ENCODE measurements around the gene RIMKLB. TPM values are rescaled to one million over a fixed set of nuclear protein-coding genes. Genes with fewer than 3 reads are reported as not detected.

The RIMKLB gene
- total RNA-seq, 1 experiment from 2014 or later = 0.39 TPM

DNA sequence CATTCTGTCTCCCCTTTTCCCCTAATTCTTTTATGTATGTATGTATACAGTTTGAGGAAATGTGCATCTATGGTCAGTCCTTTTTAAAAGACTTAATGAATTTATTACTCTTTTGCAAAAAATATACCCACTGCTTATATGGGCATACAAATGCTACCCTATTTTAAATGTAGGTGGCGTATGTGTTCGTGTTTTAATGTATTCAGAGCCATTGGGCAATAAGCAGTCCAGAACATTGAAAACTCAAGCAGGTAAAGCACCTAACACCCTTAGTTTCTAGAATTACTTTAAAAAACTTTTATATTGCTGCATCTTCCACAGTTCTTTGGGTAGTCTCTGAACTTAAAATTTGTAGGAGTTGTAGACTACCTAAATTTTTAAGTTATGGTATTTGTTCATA, 82.1 kb downstream of the RIMKLB start:
- H3K36me3 ChIP-seq (ENCODE audit: control insufficient read depth in 1 of 2, insufficient read depth in 2 of 2, low read length in 2 of 2) = no peaks in the 10 kb centered on the region
- H3K4me3 ChIP-seq (replicated peaks in 1 of 2; ENCODE audit: low read depth in 1 of 2, low read length in 2 of 2) = no peak overlapping the region
- ChIA-PET CTCF (interaction anchor here (1.0 to 2.3 kb wide), 2 partner anchors 9 to 111 kb away, joined by 3 to 8 read pairs; no protein-coding TSS in a partner anchor), RAD21 (ENCODE audit: low non-redundant PET in 1 of 2, low total read pairs in 2 of 2, uncharacterized antibody in 2 of 2, unreplicated experiment in 2 of 2) (no interaction called here), POLR2A (no interaction called here)
- H3K4me2 ChIP-seq (ENCODE audit: low read length) = no peak overlapping the region
- no peak for TF ChIP-seq JUND (IDR thresholded peaks at IDR 0.05)
- no peak for TF ChIP-seq EZH2phosphoT487 (IDR thresholded peaks at IDR 0.05; ENCODE audit: borderline replicate concordance)
- TF ChIP-seq SIN3A (IDR thresholded peaks at IDR 0.05; ENCODE audit: low read depth) = no peak
- TF ChIP-seq CBX3 (IDR thresholded peaks at IDR 0.05; ENCODE audit: low read depth) = no peak
- TF ChIP-seq, protein P1, sequence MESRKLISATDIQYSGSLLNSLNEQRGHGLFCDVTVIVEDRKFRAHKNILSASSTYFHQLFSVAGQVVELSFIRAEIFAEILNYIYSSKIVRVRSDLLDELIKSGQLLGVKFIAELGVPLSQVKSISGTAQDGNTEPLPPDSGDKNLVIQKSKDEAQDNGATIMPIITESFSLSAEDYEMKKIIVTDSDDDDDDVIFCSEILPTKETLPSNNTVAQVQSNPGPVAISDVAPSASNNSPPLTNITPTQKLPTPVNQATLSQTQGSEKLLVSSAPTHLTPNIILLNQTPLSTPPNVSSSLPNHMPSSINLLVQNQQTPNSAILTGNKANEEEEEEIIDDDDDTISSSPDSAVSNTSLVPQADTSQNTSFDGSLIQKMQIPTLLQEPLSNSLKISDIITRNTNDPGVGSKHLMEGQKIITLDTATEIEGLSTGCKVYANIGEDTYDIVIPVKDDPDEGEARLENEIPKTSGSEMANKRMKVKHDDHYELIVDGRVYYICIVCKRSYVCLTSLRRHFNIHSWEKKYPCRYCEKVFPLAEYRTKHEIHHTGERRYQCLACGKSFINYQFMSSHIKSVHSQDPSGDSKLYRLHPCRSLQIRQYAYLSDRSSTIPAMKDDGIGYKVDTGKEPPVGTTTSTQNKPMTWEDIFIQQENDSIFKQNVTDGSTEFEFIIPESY (IDR thresholded peaks at IDR 0.05; ENCODE audit: extremely low read depth, insufficient replicate concordance, low read length) = no peak
- no peak for TF ChIP-seq SP1 (IDR thresholded peaks at IDR 0.05; ENCODE audit: low read depth)
- TF ChIP-seq, protein P2, sequence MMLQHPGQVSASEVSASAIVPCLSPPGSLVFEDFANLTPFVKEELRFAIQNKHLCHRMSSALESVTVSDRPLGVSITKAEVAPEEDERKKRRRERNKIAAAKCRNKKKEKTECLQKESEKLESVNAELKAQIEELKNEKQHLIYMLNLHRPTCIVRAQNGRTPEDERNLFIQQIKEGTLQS (IDR thresholded peaks at IDR 0.05) = no peak
- TF ChIP-seq, protein P3, sequence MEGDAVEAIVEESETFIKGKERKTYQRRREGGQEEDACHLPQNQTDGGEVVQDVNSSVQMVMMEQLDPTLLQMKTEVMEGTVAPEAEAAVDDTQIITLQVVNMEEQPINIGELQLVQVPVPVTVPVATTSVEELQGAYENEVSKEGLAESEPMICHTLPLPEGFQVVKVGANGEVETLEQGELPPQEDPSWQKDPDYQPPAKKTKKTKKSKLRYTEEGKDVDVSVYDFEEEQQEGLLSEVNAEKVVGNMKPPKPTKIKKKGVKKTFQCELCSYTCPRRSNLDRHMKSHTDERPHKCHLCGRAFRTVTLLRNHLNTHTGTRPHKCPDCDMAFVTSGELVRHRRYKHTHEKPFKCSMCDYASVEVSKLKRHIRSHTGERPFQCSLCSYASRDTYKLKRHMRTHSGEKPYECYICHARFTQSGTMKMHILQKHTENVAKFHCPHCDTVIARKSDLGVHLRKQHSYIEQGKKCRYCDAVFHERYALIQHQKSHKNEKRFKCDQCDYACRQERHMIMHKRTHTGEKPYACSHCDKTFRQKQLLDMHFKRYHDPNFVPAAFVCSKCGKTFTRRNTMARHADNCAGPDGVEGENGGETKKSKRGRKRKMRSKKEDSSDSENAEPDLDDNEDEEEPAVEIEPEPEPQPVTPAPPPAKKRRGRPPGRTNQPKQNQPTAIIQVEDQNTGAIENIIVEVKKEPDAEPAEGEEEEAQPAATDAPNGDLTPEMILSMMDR (IDR thresholded peaks at IDR 0.05 in 2 of 3, conservative IDR thresholded peaks at IDR 0.05 in 1 of 3; ENCODE audit: borderline replicate concordance in 1 of 3, insufficient read depth in 1 of 3, low read depth in 2 of 3, low read length in 2 of 3) = 0 out of 6 replicates have a peak, but pooled peaks of 1 of the 3 experiments have one; percentile 22
- no peak for TF ChIP-seq POLR2AphosphoS5 (IDR thresholded peaks at IDR 0.05; ENCODE audit: low read depth, low read length)
- TF ChIP-seq RAD21 (IDR thresholded peaks at IDR 0.05; ENCODE audit: low read depth) = peak; percentile 18; the same call in 1 of the 2 replicates
- no peak for TF ChIP-seq POLR2A (IDR thresholded peaks at IDR 0.05; ENCODE audit: borderline replicate concordance, extremely low read depth, insufficient read depth, insufficient read length)
- 0 out of 2 replicates have a peak, but pooled peaks have one; percentile 22 for TF ChIP-seq SRF (IDR thresholded peaks at IDR 0.05; ENCODE audit: low read depth)
- TF ChIP-seq EGR1 (IDR thresholded peaks at IDR 0.05; ENCODE audit: low read depth) = no peak
- peak; percentile 51 for TF ChIP-seq CEBPB (IDR thresholded peaks at IDR 0.05; ENCODE audit: low read depth)
- no peak for TF ChIP-seq FOSL1 (IDR thresholded peaks at IDR 0.05; ENCODE audit: low read depth)
- BruUV-seq (replicated peaks) = no TSS peak
- ATAC-seq (peak; percentile 73), DNase-seq (ENCODE audit: low read depth, low spot score) (no peak)
- H3K9ac ChIP-seq (ENCODE audit: low read length) = no peak overlapping the region
- H2AFZ ChIP-seq (ENCODE audit: low read depth, low read length, poor library complexity, severe bottlenecking) = no peak overlapping the region
- intact Hi-C loops (cut with micrococcal nuclease) = loop anchor here (1.0 to 5.0 kb wide), 2 partner anchors 110 to 257 kb away; no protein-coding TSS in a partner anchor
- no peaks in the 10 kb centered on the region for H3K9me2 ChIP-seq (ENCODE audit: insufficient read depth)
- 0 out of 2 replicates have a peak, but pooled peaks cover 13% of the 10 kb centered on the region for H3K27me3 ChIP-seq (ENCODE audit: insufficient read depth, low read length)
- no peaks in the 10 kb centered on the region for H4K20me1 ChIP-seq (ENCODE audit: insufficient read depth)
- H3K9me3 ChIP-seq (ENCODE audit: control insufficient read depth in 1 of 2, insufficient read depth in 1 of 2, low read depth in 1 of 2, low read length in 2 of 2) = no peaks in the 10 kb centered on the region
- no peaks in the 10 kb centered on the region for H3K79me2 ChIP-seq (ENCODE audit: insufficient read depth, low read length)
- H3K4me1 ChIP-seq (ENCODE audit: control insufficient read depth in 1 of 2, insufficient read depth in 2 of 2, low read length in 2 of 2) = no peaks in the 10 kb centered on the region
- no peak overlapping the region for H3K27ac ChIP-seq (ENCODE audit: low read depth, low read length)

All from HCT116 (cell line).